Gastrocnemius medialis (tissue), 4 donors: ENCODE data around the gene SHLD1.

ENCODE experiments used
- CTCF ChIP-seq, 5 experiments: fragments of 450-650 bp in 3 of 5; fragments of 200-600 bp in 2 of 5; sonication (generic) in 2 of 5; IDR thresholded peaks in 4 of 5; conservative IDR thresholded peaks in 1 of 5; 1 replicate in 4 of 5; 2 replicates in 1 of 5; pipeline ENCODE4 v1.5.1; 2016 to 2019; ENCODE audit warnings: antibody characterized with exemption in 5 of 5, mild to moderate bottlenecking in 3 of 5, moderate library complexity in 3 of 5
- POLR2A ChIP-seq, 2 donors: fragments of 450-650 bp; IDR thresholded peaks; one replicate each; pipeline ENCODE4 v1.6.1; 2017; ENCODE audit warnings: antibody characterized with exemption in 2 of 2, mild to moderate bottlenecking in 2 of 2, moderate library complexity in 2 of 2

GRCh38 chr20:5806457-5807263 is 56.5 kb downstream of the SHLD1 start:
- TF ChIP-seq CTCF (IDR thresholded peaks at IDR 0.05 in 4 of 5, conservative IDR thresholded peaks at IDR 0.05 in 1 of 5) (no peak), POLR2A (IDR thresholded peaks at IDR 0.05) (no peak)
